Right forelimb (tissue), 1 donor: ENCODE results near the gene SCFD2.

ENCODE experiments used
- DNase-seq: peaks from one replicate; pipeline ENCODE4 v3.0.0-alpha.2; 2018

SCFD2 gene

GRCh38 chr4:52979020-52979419, 386.8 kb downstream of the SCFD2 start:
- DNase-seq: no peak

- DNase-seq: no peak
Measured at GRCh38 chr4:52977252-52977651, 388.6 kb downstream of the SCFD2 start.

- DNase-seq: no peak
Measured at GRCh38 chr4:52976523-52977230, 389.2 kb downstream of the SCFD2 start.

- DNase-seq: no peak
Measured at GRCh38 chr4:52968691-52969090, 397.2 kb downstream of the SCFD2 start.

- no peak for DNase-seq
Measured at GRCh38 chr4:52968241-52968640, 397.6 kb downstream of the SCFD2 start.

- no peak for DNase-seq
Measured at GRCh38 chr4:52966781-52967180, 399.1 kb downstream of the SCFD2 start.

GRCh38 chr4:52966172-52966571, 399.7 kb downstream of the SCFD2 start:
- DNase-seq: no peak

GRCh38 chr4:52964561-52965101, 401.2 kb downstream of the SCFD2 start:
- no peak for DNase-seq

GRCh38 chr4:52964011-52964410, 401.9 kb downstream of the SCFD2 start:
- no peak for DNase-seq

GRCh38 chr4:52962721-52963120, 403.1 kb downstream of the SCFD2 start:
- DNase-seq: no peak

GRCh38 chr4:52961666-52962412, 404.0 kb downstream of the SCFD2 start:
- no peak for DNase-seq

- DNase-seq: no peak
Measured at GRCh38 chr4:52959541-52959940, 406.3 kb downstream of the SCFD2 start.

GRCh38 chr4:52957835-52958631, 407.8 kb downstream of the SCFD2 start:
- no peak for DNase-seq

- DNase-seq: peak; percentile 55
Measured at GRCh38 chr4:52957220-52957686, 408.6 kb downstream of the SCFD2 start.

- no peak for DNase-seq
Measured at GRCh38 chr4:52956691-52957090, 409.2 kb downstream of the SCFD2 start.

- no peak for DNase-seq
Measured at GRCh38 chr4:52954560-52955170, 411.2 kb downstream of the SCFD2 start.

GRCh38 chr4:52952540-52952939, 413.3 kb downstream of the SCFD2 start:
- no peak for DNase-seq

GRCh38 chr4:52951016-52951415, 414.8 kb downstream of the SCFD2 start:
- DNase-seq: no peak

GRCh38 chr4:52950226-52950625, 415.6 kb downstream of the SCFD2 start:
- no peak for DNase-seq

- no peak for DNase-seq
Measured at GRCh38 chr4:52949336-52949735, 416.5 kb downstream of the SCFD2 start.

- no peak for DNase-seq
Measured at GRCh38 chr4:52948057-52948423, 417.8 kb downstream of the SCFD2 start.

- no peak for DNase-seq
Measured at GRCh38 chr4:52947401-52948056, 418.3 kb downstream of the SCFD2 start.
